Measurements from ENCODE around the gene FMN1.

GRCh38 chr15:33150431-33150941, 44.0 kb downstream of the FMN1 start:
- TF ChIP-seq POLR2A (IDR thresholded peaks at IDR 0.05) (no peak), POLR2AphosphoS5 (IDR thresholded peaks at IDR 0.05) (no peak), CTCF (IDR thresholded peaks at IDR 0.05) (no peak)

Measured in transverse colon (tissue), 4 donors.